SK-N-SH (cell line): Measurements from ENCODE around the gene CACNA1D.

Source experiments
- GABPA ChIP-seq: IDR thresholded peaks from 2 replicates; pipeline ENCODE4 v1.4.0; 2012; ENCODE audit warnings: low read depth, mild to moderate bottlenecking
- JUND ChIP-seq: IDR thresholded peaks from 2 replicates; pipeline ENCODE4 v1.4.0; 2012
- RAD21 ChIP-seq: IDR thresholded peaks from 2 replicates; pipeline ENCODE4 v1.6.1; 2012; ENCODE audit warnings: mild to moderate bottlenecking, low read length
- TCF12 ChIP-seq: IDR thresholded peaks from 2 replicates; pipeline ENCODE4 v1.4.0; 2012
- TEAD4 ChIP-seq: IDR thresholded peaks from 2 replicates; pipeline ENCODE4 v1.4.0; 2012; ENCODE audit warnings: mild to moderate bottlenecking, borderline replicate concordance; ENCODE audit not compliant: insufficient read depth
- ZBTB33 ChIP-seq: IDR thresholded peaks from 2 replicates; pipeline ENCODE4 v1.4.0; 2012; ENCODE audit warnings: low read depth, borderline replicate concordance
- TF ChIP-seq, protein P1 (sequence below): fragments of 200-600 bp; sonication (generic); IDR thresholded peaks from 2 replicates; pipeline ENCODE4 v1.6.1; 2017; ENCODE audit warnings: antibody characterized with exemption, mild to moderate bottlenecking, moderate library complexity
- TF ChIP-seq, protein P2 (sequence below): IDR thresholded peaks from 2 replicates; pipeline ENCODE4 v1.6.1; 2012; ENCODE audit warnings: mild to moderate bottlenecking, low read depth, low read length, moderate library complexity
- TF ChIP-seq, protein P3 (sequence below): fragments of 150-350 bp; IDR thresholded peaks from 2 replicates; pipeline ENCODE4 v1.6.1; 2017; ENCODE audit warnings: antibody characterized with exemption, low read length, low read depth, borderline replicate concordance

GRCh38 chr3:53544357-53544756 lies 49.9 kb downstream of the CACNA1D start:
- TF ChIP-seq, protein P1, sequence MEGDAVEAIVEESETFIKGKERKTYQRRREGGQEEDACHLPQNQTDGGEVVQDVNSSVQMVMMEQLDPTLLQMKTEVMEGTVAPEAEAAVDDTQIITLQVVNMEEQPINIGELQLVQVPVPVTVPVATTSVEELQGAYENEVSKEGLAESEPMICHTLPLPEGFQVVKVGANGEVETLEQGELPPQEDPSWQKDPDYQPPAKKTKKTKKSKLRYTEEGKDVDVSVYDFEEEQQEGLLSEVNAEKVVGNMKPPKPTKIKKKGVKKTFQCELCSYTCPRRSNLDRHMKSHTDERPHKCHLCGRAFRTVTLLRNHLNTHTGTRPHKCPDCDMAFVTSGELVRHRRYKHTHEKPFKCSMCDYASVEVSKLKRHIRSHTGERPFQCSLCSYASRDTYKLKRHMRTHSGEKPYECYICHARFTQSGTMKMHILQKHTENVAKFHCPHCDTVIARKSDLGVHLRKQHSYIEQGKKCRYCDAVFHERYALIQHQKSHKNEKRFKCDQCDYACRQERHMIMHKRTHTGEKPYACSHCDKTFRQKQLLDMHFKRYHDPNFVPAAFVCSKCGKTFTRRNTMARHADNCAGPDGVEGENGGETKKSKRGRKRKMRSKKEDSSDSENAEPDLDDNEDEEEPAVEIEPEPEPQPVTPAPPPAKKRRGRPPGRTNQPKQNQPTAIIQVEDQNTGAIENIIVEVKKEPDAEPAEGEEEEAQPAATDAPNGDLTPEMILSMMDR, result no peak
- TF ChIP-seq RAD21, result no peak
- TF ChIP-seq JUND, result no peak
- TF ChIP-seq, protein P2, sequence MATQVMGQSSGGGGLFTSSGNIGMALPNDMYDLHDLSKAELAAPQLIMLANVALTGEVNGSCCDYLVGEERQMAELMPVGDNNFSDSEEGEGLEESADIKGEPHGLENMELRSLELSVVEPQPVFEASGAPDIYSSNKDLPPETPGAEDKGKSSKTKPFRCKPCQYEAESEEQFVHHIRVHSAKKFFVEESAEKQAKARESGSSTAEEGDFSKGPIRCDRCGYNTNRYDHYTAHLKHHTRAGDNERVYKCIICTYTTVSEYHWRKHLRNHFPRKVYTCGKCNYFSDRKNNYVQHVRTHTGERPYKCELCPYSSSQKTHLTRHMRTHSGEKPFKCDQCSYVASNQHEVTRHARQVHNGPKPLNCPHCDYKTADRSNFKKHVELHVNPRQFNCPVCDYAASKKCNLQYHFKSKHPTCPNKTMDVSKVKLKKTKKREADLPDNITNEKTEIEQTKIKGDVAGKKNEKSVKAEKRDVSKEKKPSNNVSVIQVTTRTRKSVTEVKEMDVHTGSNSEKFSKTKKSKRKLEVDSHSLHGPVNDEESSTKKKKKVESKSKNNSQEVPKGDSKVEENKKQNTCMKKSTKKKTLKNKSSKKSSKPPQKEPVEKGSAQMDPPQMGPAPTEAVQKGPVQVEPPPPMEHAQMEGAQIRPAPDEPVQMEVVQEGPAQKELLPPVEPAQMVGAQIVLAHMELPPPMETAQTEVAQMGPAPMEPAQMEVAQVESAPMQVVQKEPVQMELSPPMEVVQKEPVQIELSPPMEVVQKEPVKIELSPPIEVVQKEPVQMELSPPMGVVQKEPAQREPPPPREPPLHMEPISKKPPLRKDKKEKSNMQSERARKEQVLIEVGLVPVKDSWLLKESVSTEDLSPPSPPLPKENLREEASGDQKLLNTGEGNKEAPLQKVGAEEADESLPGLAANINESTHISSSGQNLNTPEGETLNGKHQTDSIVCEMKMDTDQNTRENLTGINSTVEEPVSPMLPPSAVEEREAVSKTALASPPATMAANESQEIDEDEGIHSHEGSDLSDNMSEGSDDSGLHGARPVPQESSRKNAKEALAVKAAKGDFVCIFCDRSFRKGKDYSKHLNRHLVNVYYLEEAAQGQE, result no peak
- no peak for TF ChIP-seq GABPA
- no peak for TF ChIP-seq ZBTB33
- no peak for TF ChIP-seq TEAD4
- TF ChIP-seq, protein P3, sequence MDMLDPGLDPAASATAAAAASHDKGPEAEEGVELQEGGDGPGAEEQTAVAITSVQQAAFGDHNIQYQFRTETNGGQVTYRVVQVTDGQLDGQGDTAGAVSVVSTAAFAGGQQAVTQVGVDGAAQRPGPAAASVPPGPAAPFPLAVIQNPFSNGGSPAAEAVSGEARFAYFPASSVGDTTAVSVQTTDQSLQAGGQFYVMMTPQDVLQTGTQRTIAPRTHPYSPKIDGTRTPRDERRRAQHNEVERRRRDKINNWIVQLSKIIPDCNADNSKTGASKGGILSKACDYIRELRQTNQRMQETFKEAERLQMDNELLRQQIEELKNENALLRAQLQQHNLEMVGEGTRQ, result no peak
- no peak for TF ChIP-seq TCF12
